ENCODE measurements around the gene IFIT1.

GRCh38 chr10:89348975-89349374, 43.4 kb upstream of the IFIT1 start:
- TF ChIP-seq, protein P1, sequence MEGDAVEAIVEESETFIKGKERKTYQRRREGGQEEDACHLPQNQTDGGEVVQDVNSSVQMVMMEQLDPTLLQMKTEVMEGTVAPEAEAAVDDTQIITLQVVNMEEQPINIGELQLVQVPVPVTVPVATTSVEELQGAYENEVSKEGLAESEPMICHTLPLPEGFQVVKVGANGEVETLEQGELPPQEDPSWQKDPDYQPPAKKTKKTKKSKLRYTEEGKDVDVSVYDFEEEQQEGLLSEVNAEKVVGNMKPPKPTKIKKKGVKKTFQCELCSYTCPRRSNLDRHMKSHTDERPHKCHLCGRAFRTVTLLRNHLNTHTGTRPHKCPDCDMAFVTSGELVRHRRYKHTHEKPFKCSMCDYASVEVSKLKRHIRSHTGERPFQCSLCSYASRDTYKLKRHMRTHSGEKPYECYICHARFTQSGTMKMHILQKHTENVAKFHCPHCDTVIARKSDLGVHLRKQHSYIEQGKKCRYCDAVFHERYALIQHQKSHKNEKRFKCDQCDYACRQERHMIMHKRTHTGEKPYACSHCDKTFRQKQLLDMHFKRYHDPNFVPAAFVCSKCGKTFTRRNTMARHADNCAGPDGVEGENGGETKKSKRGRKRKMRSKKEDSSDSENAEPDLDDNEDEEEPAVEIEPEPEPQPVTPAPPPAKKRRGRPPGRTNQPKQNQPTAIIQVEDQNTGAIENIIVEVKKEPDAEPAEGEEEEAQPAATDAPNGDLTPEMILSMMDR (conservative IDR thresholded peaks at IDR 0.05; ENCODE audit: low read length), result no peak
- TF ChIP-seq EZH2phosphoT487 (IDR thresholded peaks at IDR 0.05; ENCODE audit: borderline replicate concordance), result no peak
